Endodermal cell (in vitro differentiated cells): Measurements from ENCODE around the gene KCNJ10. TPM values are rescaled to one million over a fixed set of nuclear protein-coding genes. Genes with fewer than 3 reads are reported as not detected.

ENCODE experiments used
- DNase-seq: peaks from one replicate; pipeline ENCODE4 v3.0.0-alpha.2; 2017
- H3K27ac ChIP-seq: 2 replicates; pipeline ENCODE4 v1.5.1; 2013; ENCODE audit warnings: mild to moderate bottlenecking, low read depth, low read length, moderate library complexity
- H3K27me3 ChIP-seq: 2 replicates; pipeline ENCODE4 v1.6.1; 2013; ENCODE audit warnings: mild to moderate bottlenecking, low read length, moderate library complexity; ENCODE audit not compliant: insufficient read depth, control insufficient read depth, poor library complexity, severe bottlenecking
- H3K36me3 ChIP-seq: 2 replicates; pipeline ENCODE4 v1.7.0; 2013; ENCODE audit warnings: mild to moderate bottlenecking, low read length, moderate library complexity; ENCODE audit not compliant: control insufficient read depth, insufficient read depth
- H3K4me1 ChIP-seq: one replicate; pipeline ENCODE4 v1.7.0; 2013; ENCODE audit warnings: low read length; ENCODE audit not compliant: control insufficient read depth, insufficient read depth
- H3K4me3 ChIP-seq: 2 replicates; pipeline ENCODE4 v1.5.1; 2013; ENCODE audit warnings: mild to moderate bottlenecking, low read length, moderate library complexity
- H3K9ac ChIP-seq: 2 replicates; pipeline ENCODE4 v1.6.1; 2013; ENCODE audit warnings: mild to moderate bottlenecking, low read length, moderate library complexity; ENCODE audit not compliant: poor library complexity, severe bottlenecking; ENCODE audit errors: extremely low read depth
- H3K9me3 ChIP-seq: 2 replicates; pipeline ENCODE4 v1.6.1; 2013; ENCODE audit warnings: mild to moderate bottlenecking, low read length, moderate library complexity; ENCODE audit not compliant: control insufficient read depth
- H3K27ac Mint-ChIP-seq: 2 replicates; pipeline ENCODE4 v1.8.0; 2020; ENCODE audit warnings: mixed read lengths
- H3K27me3 Mint-ChIP-seq: 2 replicates; pipeline ENCODE4 v1.8.0; 2021; ENCODE audit warnings: mild to moderate bottlenecking, mixed read lengths; ENCODE audit not compliant: insufficient read depth
- H3K36me3 Mint-ChIP-seq: 2 replicates; pipeline ENCODE4 v1.8.0; 2020; ENCODE audit warnings: low read depth, mixed read lengths
- H3K4me1 Mint-ChIP-seq: 2 replicates; pipeline ENCODE4 v1.8.0; 2020; ENCODE audit warnings: mixed read lengths
- H3K4me3 Mint-ChIP-seq: 2 replicates; pipeline ENCODE4 v1.8.0; 2020; ENCODE audit warnings: mild to moderate bottlenecking, moderate library complexity, mixed read lengths
- H3K9me3 Mint-ChIP-seq: 2 replicates; pipeline ENCODE4 v1.8.0; 2020; ENCODE audit warnings: mild to moderate bottlenecking, mixed read lengths
- CTCF ChIP-seq: fragments of 200-600 bp; sonication (generic); conservative IDR thresholded peaks from 2 replicates; pipeline ENCODE4 v1.5.0; 2021; ENCODE audit warnings: antibody characterized with exemption, mild to moderate bottlenecking
- WGBS, 2 experiments: methylation state at CpG; one replicate each; pipeline versions ENCODE4 v1.1.5 to v1.1.7; 2013; ENCODE audit warnings: missing lambda C conversion rate in 2 of 2, mixed read lengths in 1 of 2; ENCODE audit not compliant: insufficient coverage in 1 of 2, insufficient read length in 1 of 2; 5-methylcytosine and 5-hydroxymethylcytosine counted together
- total RNA-seq, 2 donors: library from RNA; stranded (reverse); fragmentation: NEBNext Ultra II Directional in 1 of 2; extraction: Animal tissue kit (Norgen Biotek cat#: 25700) in 1 of 2; gene quantifications; 2 replicates in 1 of 2; 3 replicates in 1 of 2; pipeline ENCODE4 v1.2.1, GENCODE V29; 2021

Gene KCNJ10
- total RNA-seq, 2 donors from 2014 or later = 0.26 TPM; not detected in 1

- Mint-ChIP-seq H3K4me3 (no peak overlapping the region), H3K27me3 (no peaks in the 10 kb centered on the region), H3K9me3 (no peaks in the 10 kb centered on the region), H3K36me3 (peaks cover 9% of the 10 kb centered on the region), H3K27ac (peak overlapping the region; percentile 46), H3K4me1 (peaks cover 26% of the 10 kb centered on the region)
- WGBS, 2 experiments = 76 to 91% methylated on average over 3 to 4 of the region's 4 CpGs
- H3K27ac ChIP-seq = peak overlapping the region; percentile 63
- no peak for TF ChIP-seq CTCF
- no peak overlapping the region for H3K4me3 ChIP-seq
- peak; percentile 58 for DNase-seq
- H3K27me3 ChIP-seq = no peaks in the 10 kb centered on the region
- no peak overlapping the region for H3K9ac ChIP-seq
- H3K9me3 ChIP-seq = no peaks in the 10 kb centered on the region
- H3K36me3 ChIP-seq = no peaks in the 10 kb centered on the region
- peaks cover 4% of the 10 kb centered on the region for H3K4me1 ChIP-seq
Measured at GRCh38 chr1:160096274-160097116, 26.5 kb upstream of the KCNJ10 start.

- Histone ChIP-seq H3K27ac (peak overlapping the region; percentile 63), H3K9ac (no peak overlapping the region), H3K4me3 (no peak overlapping the region), H3K36me3 (no peaks in the 10 kb centered on the region), H3K9me3 (no peaks in the 10 kb centered on the region), H3K4me1 (peaks cover 4% of the 10 kb centered on the region), H3K27me3 (no peaks in the 10 kb centered on the region)
- Mint-ChIP-seq H3K4me3 (no peak overlapping the region), H3K9me3 (no peaks in the 10 kb centered on the region), H3K36me3 (peaks cover 12% of the 10 kb centered on the region), H3K4me1 (peaks cover 23% of the 10 kb centered on the region), H3K27ac (peak overlapping the region; percentile 28), H3K27me3 (no peaks in the 10 kb centered on the region)
- WGBS, 2 experiments = 82% methylated on average over 3 to 4 of the region's 4 CpGs
- peak; percentile 79 for DNase-seq
- TF ChIP-seq CTCF = no peak
Measured at GRCh38 chr1:160095382-160096105, 25.6 kb upstream of the KCNJ10 start.

GRCh38 chr1:160094806-160095205, 24.8 kb upstream of the KCNJ10 start:
- H3K4me3 ChIP-seq = no peak overlapping the region
- H3K9me3 Mint-ChIP-seq = no peaks in the 10 kb centered on the region

More at GRCh38 chr1:160094806-160095205, 24.8 kb upstream of the KCNJ10 start:
- H3K36me3 ChIP-seq = no peaks in the 10 kb centered on the region
- Mint-ChIP-seq H3K36me3 (peaks cover 12% of the 10 kb centered on the region), H3K27me3 (no peaks in the 10 kb centered on the region), H3K4me3 (no peak overlapping the region), H3K4me1 (peaks cover 23% of the 10 kb centered on the region), H3K27ac (no peak overlapping the region)
- H3K9ac ChIP-seq = no peak overlapping the region
- no peak overlapping the region for H3K27ac ChIP-seq
- H3K27me3 ChIP-seq = no peaks in the 10 kb centered on the region
- no peak for DNase-seq
- no peak for TF ChIP-seq CTCF
- peaks cover 4% of the 10 kb centered on the region for H3K4me1 ChIP-seq
- no peaks in the 10 kb centered on the region for H3K9me3 ChIP-seq
- WGBS, 2 experiments = 94 to 98% methylated on average over 13 to 14 of the region's 14 CpGs
